Measurements from ENCODE around the gene RSL1D1.

Gene RSL1D1

GRCh38 chr16:11851294-11852091, at the start of gene RSL1D1:
Gene RSL1D1, minus strand, starts transcription at chr16:11851542. Its CDS starts 30 bp downstream, at chr16:11851512.
- H3K4me3 ChIP-seq (ENCODE audit: low read depth in 1 of 2, low read length in 1 of 2), result peak within 1 kb of the TSS; percentile 77 to 95
- H3K27me3 ChIP-seq, result no peaks in the 10 kb centered on the region
- peak; percentile 38 for TF ChIP-seq CTCF (IDR thresholded peaks at IDR 0.05)
- H3K4me1 ChIP-seq (ENCODE audit: control insufficient read depth in 1 of 2, insufficient read depth in 1 of 2, low read depth in 1 of 2, low read length in 1 of 2), result peaks cover 22 to 23% of the 10 kb centered on the region in 2 experiments
- peak within 1 kb of the TSS; percentile 87 for H3K27ac ChIP-seq
- H3K9me3 ChIP-seq, result no peaks in the 10 kb centered on the region
- peaks cover 7% of the 10 kb centered on the region for H3K36me3 ChIP-seq

- H3K27ac ChIP-seq, result no peak overlapping the region
- no peaks in the 10 kb centered on the region for H3K36me3 ChIP-seq
Measured at GRCh38 chr16:11901091-11901490, 49.7 kb upstream of the RSL1D1 start.

GRCh38 chr16:11896486-11897176, 45.3 kb upstream of the RSL1D1 start:
- Histone ChIP-seq H3K4me1 (ENCODE audit: control insufficient read depth in 1 of 2, insufficient read depth in 1 of 2, low read depth in 1 of 2, low read length in 1 of 2) (peaks cover 5 to 7% of the 10 kb centered on the region in 2 experiments), H3K9me3 (no peaks in the 10 kb centered on the region), H3K4me3 (ENCODE audit: low read depth in 1 of 2, low read length in 1 of 2) (no peak overlapping the region), H3K36me3 (peaks cover 9% of the 10 kb centered on the region), H3K27me3 (no peaks in the 10 kb centered on the region), H3K27ac (no peak overlapping the region)
- no peak for TF ChIP-seq CTCF (IDR thresholded peaks at IDR 0.05)

More at GRCh38 chr16:11901091-11901490, 49.7 kb upstream of the RSL1D1 start:
- TF ChIP-seq CTCF (IDR thresholded peaks at IDR 0.05), result no peak
- Histone ChIP-seq H3K9me3 (no peaks in the 10 kb centered on the region), H3K4me1 (ENCODE audit: control insufficient read depth in 1 of 2, insufficient read depth in 1 of 2, low read depth in 1 of 2, low read length in 1 of 2) (peaks cover 0 to 3% of the 10 kb centered on the region in 2 experiments), H3K4me3 (ENCODE audit: low read depth in 1 of 2, low read length in 1 of 2) (no peak overlapping the region), H3K27me3 (no peaks in the 10 kb centered on the region)

GRCh38 chr16:11893571-11893970, 42.2 kb upstream of the RSL1D1 start:
- Histone ChIP-seq H3K4me1 (ENCODE audit: control insufficient read depth in 1 of 2, insufficient read depth in 1 of 2, low read depth in 1 of 2, low read length in 1 of 2) (peaks cover 4 to 5% of the 10 kb centered on the region in 2 experiments), H3K9me3 (no peaks in the 10 kb centered on the region), H3K4me3 (ENCODE audit: low read depth in 1 of 2, low read length in 1 of 2) (no peak overlapping the region), H3K36me3 (peaks cover 21% of the 10 kb centered on the region), H3K27me3 (no peaks in the 10 kb centered on the region), H3K27ac (no peak overlapping the region)
- TF ChIP-seq CTCF (IDR thresholded peaks at IDR 0.05), result no peak

GRCh38 chr16:11892761-11893160, 41.4 kb upstream of the RSL1D1 start:
- Histone ChIP-seq H3K9me3 (no peaks in the 10 kb centered on the region), H3K4me1 (ENCODE audit: control insufficient read depth in 1 of 2, insufficient read depth in 1 of 2, low read depth in 1 of 2, low read length in 1 of 2) (peaks cover 4 to 5% of the 10 kb centered on the region in 2 experiments), H3K27ac (no peak overlapping the region), H3K36me3 (peaks cover 28% of the 10 kb centered on the region), H3K4me3 (ENCODE audit: low read depth in 1 of 2, low read length in 1 of 2) (no peak overlapping the region), H3K27me3 (no peaks in the 10 kb centered on the region)
- no peak for TF ChIP-seq CTCF (IDR thresholded peaks at IDR 0.05)
